ENCODE measurements around the gene RNMT.
"Not testable (repeated sequence)": the region's sequence is repeated elsewhere in the genome, so short reads cannot be mapped to it uniquely, and the experiment has no call there.

The RNMT gene

GRCh38 chr18:13735681-13736080, 9.2 kb downstream of the RNMT start:
- DNase-seq (ENCODE audit: low read depth): no peak

- no peak for DNase-seq (ENCODE audit: low read depth)
Measured at GRCh38 chr18:13745696-13746095, 19.2 kb downstream of the RNMT start.

GRCh38 chr18:13746633-13747032, 20.2 kb downstream of the RNMT start:
- no peak for DNase-seq (ENCODE audit: low read depth)

- DNase-seq (ENCODE audit: low read depth): not testable (repeated sequence)
Measured at GRCh38 chr18:13751599-13751998, 25.1 kb downstream of the RNMT start.

GRCh38 chr18:13756261-13756660, 29.8 kb downstream of the RNMT start:
- no peak for DNase-seq (ENCODE audit: low read depth)

GRCh38 chr18:13756671-13757070, 30.2 kb downstream of the RNMT start:
- DNase-seq (ENCODE audit: low read depth): no peak

- DNase-seq (ENCODE audit: low read depth): no peak
Measured at GRCh38 chr18:13758622-13759021, 32.1 kb downstream of the RNMT start.

- DNase-seq (ENCODE audit: low read depth): no peak
Measured at GRCh38 chr18:13760047-13760446, 33.6 kb downstream of the RNMT start.

GRCh38 chr18:13762690-13763439, 36.4 kb downstream of the RNMT start:
- no peak for DNase-seq (ENCODE audit: low read depth)

GRCh38 chr18:13775058-13775457, 48.6 kb downstream of the RNMT start:
- no peak for DNase-seq (ENCODE audit: low read depth)

- DNase-seq (ENCODE audit: low read depth): no peak
Measured at GRCh38 chr18:13791181-13791580, 64.7 kb downstream of the RNMT start.

- no peak for DNase-seq (ENCODE audit: low read depth)
Measured at GRCh38 chr18:13793819-13794218, 67.3 kb downstream of the RNMT start.

GRCh38 chr18:13796515-13796914, 70.0 kb downstream of the RNMT start:
- DNase-seq (ENCODE audit: low read depth): no peak

- no peak for DNase-seq (ENCODE audit: low read depth)
Measured at GRCh38 chr18:13797157-13797611, 70.7 kb downstream of the RNMT start.

- no peak for DNase-seq (ENCODE audit: low read depth)
Measured at GRCh38 chr18:13799396-13799795, 72.9 kb downstream of the RNMT start.

GRCh38 chr18:13800505-13801259, 74.2 kb downstream of the RNMT start:
- DNase-seq (ENCODE audit: low read depth): no peak

- DNase-seq (ENCODE audit: low read depth): no peak
Measured at GRCh38 chr18:13801260-13801601, 74.8 kb downstream of the RNMT start.

- no peak for DNase-seq (ENCODE audit: low read depth)
Measured at GRCh38 chr18:13804305-13804704, 77.8 kb downstream of the RNMT start.

GRCh38 chr18:13808294-13809042, 82.0 kb downstream of the RNMT start:
- DNase-seq (ENCODE audit: low read depth): no peak

- no peak for DNase-seq (ENCODE audit: low read depth)
Measured at GRCh38 chr18:13809043-13809430, 82.6 kb downstream of the RNMT start.

- DNase-seq (ENCODE audit: low read depth): no peak
Measured at GRCh38 chr18:13809531-13810255, 83.2 kb downstream of the RNMT start.

GRCh38 chr18:13810950-13811485, 84.5 kb downstream of the RNMT start:
- DNase-seq (ENCODE audit: low read depth): no peak

Measured in GM04503 (cell line).